NCI-H2171 (cell line): Measurements from ENCODE around the gene SIDT2.
A peak's percentile ranks its signal among the peaks of the same experiment; 100 is the strongest.

Experiments used
- DNase-seq: peaks from one replicate; lab custom pipeline; 2025; lab: John Stamatoyannopoulos, UW

SIDT2 gene

DNA sequence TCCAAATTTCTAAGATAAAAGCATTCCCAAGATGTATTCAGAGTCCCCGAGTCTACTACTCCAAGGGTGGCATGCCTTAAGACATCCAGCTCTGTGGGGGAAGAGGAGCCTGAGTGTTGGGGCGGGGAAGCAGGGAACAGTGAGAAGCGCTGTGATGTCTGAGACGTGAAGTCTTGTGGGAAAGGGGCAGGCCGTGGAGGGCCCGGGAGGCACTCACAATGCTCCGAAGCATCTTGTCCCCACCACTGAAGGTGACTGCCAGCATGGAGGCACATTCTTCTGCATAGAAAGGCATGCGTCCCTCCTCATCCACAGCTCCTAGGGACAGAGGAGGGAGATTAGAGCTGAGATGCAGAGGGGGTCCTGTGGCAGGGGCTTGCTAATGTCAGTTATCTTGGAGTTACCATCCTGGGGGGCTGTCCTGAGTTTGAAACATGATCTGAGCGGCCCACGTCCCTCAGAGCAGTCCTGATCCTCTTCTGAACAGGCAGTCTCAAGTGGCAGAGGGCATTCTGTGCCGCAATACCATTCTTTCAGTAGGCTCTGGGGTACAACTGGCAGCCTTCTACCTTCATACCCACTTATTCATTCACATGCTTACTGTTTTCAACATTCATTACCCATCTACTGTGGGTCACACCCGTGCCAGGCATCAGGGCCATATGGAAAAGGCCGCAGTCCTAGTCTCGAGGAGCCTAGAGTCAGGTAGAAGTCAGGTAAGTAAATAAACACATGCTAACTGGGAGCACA, 44.6 kb downstream of the SIDT2 start:
- no peak for DNase-seq

- no peak for DNase-seq
Observed at GRCh38 chr11:117223741-117224689, 45.5 kb downstream of the SIDT2 start.

- no peak for DNase-seq
Observed at GRCh38 chr11:117225553-117226170, 47.1 kb downstream of the SIDT2 start.

GRCh38 chr11:117226388-117227385, 48.1 kb downstream of the SIDT2 start:
- peak; percentile 53 for DNase-seq

DNA sequence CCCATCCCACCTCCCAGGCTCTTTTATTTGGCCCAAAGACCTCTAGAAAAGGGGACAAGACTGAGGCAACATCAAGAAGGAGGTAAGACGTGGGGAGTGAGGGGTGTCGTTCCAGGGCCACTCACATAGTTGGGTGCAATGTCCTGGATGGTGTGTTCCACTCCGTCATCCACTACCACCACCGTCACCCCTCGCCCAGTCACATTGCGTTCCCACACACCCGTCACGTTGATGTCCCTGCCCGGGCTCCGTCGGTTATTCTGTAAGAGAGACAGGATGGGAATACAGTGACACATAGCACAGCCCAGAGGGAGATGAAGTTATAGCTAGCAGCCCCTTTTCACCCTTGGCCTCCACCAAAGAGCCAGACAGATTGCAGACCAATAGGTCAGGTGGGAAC, 49.5 kb downstream of the SIDT2 start:
- no peak for DNase-seq

DNA sequence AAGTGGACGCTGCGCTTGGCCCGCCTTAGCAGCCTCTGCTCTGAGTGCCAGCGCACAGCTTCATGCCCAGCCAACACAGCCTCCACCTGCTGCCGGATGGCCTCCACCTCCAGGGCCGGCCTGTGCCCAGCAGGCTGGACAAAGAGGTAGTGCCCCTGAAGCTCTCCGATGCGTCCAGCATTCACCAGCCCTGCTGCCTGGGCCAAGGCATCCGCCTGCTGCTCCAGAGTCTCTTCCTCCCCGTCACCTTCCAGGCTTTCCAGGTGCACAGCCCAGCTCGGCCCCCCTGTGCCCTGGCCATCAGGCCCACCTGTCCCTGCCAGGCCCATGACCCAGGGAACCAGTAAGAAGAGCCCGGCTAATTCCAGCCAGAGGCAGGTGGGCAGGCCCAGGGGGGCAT, 50.9 kb downstream of the SIDT2 start:
- no peak for DNase-seq

- DNase-seq: no peak
Observed at GRCh38 chr11:117229931-117230285, 51.4 kb downstream of the SIDT2 start.

- DNase-seq: no peak
Observed at GRCh38 chr11:117230286-117230961, 51.9 kb downstream of the SIDT2 start.

DNA sequence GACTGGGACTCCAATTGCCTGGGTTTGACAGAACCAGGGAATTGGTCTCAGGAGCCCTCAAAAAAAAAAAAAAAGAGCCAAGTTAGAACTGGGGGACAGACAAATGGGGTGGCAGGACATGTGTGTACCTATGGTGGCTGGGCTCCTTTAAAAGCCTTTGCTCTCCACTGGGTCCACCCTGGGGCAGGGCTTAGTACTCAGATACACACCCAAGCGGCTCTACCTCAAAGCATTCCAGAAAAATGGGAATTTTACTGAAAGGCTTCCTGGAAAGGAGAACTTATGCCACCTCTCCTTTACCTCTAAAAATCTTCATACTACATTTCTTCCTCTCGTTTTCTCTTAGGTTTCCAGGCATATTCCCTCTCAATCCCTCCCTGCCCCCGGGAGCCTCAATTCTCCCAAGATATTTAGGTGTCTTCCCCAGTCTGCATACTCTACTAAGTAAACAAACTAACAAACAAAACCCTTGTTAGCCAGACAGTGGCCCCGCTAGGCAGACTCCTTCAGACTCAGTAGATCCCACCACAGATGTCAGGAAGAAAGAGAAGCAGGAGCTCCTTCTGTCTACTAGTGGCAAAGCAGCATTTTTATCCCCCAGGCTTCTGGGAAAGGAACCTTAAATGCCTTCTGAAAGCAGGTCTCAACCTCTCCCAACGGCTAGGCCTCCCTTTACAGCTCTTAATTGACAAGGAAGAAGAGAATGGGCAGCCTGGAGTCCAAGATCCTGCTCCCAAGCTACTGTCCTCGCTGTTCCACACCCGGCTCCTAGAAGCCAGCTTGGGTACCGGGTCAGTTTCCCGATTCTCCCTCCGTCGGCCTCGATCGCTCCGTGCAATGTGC, 52.7 kb downstream of the SIDT2 start:
- DNase-seq: no peak

DNA sequence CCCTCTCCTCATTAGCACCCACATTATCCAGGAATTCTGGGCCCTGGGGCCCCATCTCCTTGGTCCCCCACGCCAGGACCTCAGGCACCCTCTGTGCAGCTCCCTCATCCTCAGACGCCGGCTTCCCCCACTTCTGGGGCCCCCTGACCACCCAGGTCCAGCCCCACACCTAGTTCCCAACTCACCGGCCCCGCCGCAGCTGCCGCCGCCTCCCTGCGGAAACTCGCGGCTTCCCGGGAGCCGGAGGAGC, 53.2 kb downstream of the SIDT2 start, which contains the start of gene PCSK7:
PCSK7 (minus strand) TSS at position 232 of the 250 bp plus-strand sequence. CDS start 2,229 bp downstream, outside the sequence.
- no peak for DNase-seq

GRCh38 chr11:117232092-117232878, 53.7 kb downstream of the SIDT2 start, which contains the start of gene RNF214:
TSS of gene RNF214 (plus strand) at chr11:117232671. CDS start at chr11:117234273, 1,602 bp downstream.
- DNase-seq: peak; percentile 72

GRCh38 chr11:117232911-117233409, 54.4 kb downstream of the SIDT2 start:
- DNase-seq: no peak

- no peak for DNase-seq
Observed at GRCh38 chr11:117238221-117238620, 59.7 kb downstream of the SIDT2 start.

DNA sequence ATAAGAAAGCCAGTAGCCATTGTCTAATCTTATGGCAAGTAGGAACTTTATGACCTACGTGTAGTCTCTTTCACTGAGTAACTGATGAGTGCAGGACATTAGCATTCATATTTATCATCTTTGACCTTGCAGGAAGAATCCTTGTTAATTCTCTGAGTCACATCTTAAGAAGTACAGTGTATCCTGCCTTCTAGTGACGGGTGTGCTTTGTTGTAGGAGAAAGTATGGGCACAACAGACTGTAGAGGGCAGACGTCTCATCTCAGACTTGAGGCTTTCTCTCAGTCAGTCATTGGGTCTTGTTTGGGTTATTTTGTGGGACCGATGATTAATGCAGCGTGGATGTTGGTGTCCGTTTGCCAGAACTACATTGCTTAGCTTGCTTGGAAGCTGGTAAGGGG, 60.8 kb downstream of the SIDT2 start:
- no peak for DNase-seq
